Dermis microvascular lymphatic vessel endothelial cell (primary cell): ENCODE results near the gene OR2T27. TPM values are rescaled to one million over a fixed set of nuclear protein-coding genes. Genes with fewer than 3 reads are reported as not detected.
"Not testable (repeated sequence)": the region's sequence is repeated elsewhere in the genome, so short reads cannot be mapped to it uniquely, and the experiment has no call there.

Experiments
- DNase-seq, 2 donors: peaks; one replicate each; pipeline versions ENCODE4 v3.0.0 to v3.0.0-alpha.2; 2010; ENCODE audit warnings: low read depth in 2 of 2
- total RNA-seq: library from RNA; depleted of rRNA; stranded (reverse); fragments of >200 nt; gene quantifications from 2 replicates; pipeline ENCODE4 v1.2.1, GENCODE V29; 2014

The OR2T27 gene
- total RNA-seq, 1 donor from 2014 or later: not detected

DNA sequence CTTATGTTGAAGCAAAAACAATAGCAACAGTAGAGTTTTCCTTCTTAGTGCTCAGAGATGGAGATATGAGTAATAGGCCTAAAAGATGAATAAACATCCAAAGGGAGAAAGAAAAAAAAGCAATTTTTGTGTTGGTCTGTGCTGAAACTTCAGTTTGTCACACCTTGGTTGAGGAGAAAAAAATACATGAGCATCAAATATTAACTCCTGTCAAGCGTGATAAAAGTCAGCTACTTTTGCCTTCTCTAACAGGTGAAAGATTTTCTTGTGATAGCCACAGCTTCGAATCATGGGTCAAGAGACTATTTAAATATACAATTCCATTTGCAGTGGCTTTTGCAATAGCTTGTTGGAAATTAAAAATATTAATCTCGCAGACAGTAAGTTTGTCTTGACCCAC lies 14.4 kb downstream of the OR2T27 start:
- DNase-seq: not testable (repeated sequence)

DNA sequence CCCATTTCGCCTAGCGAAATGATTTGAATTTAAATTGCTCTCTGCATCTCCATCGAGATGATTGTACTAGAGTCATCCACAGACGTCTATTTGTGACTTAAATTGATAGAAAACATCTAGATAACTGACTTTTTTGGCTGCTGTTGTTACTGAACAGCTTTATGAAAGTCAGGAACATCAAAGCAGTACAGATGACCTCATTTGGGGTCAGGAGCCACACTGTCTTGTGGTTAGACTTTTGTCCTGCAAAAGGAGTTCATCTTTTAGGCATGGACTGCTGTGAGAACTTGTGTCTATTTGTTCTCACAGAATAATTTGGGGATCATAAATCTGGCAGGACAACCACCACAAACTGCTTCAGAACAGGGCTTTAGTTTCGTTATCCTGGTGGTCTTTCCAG lies 15.7 kb downstream of the OR2T27 start:
- not testable (repeated sequence) for DNase-seq

DNA sequence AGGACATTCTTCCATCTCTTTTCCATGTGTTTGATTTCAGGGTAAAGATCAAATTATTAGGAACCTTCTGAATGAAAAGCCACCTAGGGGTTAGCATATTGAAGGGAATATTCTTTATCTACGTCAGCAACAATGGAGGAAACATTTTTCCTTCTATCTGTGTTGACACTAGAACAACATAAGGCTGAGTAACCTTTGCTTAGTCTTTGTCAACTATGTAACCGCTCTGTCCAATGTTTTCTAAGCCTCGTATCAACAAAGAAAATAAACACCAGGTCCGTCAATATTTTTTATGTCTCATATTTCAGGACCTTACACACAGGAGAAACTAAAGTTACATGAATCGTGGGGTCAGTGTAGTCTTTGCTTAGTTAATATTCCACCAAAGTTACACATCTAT lies 18.7 kb downstream of the OR2T27 start:
- not testable (repeated sequence) for DNase-seq

DNA sequence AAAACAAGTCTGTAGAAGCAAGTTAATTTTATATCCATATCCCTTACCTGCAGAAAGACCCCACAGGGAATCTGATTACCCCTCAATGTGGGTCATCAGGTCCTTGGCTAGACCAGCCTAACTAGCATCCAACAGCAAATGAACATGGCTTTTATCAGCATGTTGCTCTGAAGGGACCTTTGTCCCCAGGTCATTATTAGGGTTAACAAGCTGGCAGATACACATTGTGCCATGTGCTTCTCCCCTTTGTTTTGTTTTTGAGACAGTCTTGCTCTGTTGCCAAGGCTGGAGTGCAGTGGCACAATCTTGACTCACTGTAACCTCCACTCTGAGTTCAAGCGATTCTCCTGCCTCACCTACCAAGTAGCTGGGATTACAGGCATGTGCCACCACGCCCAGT lies 20.3 kb downstream of the OR2T27 start, which contains the start of gene OR2T11:
TSS of gene OR2T11 (minus strand) at position 101 of the 400 bp plus-strand sequence. CDS start 7,963 bp downstream, outside the sequence.
- DNase-seq: not testable (repeated sequence)

DNA sequence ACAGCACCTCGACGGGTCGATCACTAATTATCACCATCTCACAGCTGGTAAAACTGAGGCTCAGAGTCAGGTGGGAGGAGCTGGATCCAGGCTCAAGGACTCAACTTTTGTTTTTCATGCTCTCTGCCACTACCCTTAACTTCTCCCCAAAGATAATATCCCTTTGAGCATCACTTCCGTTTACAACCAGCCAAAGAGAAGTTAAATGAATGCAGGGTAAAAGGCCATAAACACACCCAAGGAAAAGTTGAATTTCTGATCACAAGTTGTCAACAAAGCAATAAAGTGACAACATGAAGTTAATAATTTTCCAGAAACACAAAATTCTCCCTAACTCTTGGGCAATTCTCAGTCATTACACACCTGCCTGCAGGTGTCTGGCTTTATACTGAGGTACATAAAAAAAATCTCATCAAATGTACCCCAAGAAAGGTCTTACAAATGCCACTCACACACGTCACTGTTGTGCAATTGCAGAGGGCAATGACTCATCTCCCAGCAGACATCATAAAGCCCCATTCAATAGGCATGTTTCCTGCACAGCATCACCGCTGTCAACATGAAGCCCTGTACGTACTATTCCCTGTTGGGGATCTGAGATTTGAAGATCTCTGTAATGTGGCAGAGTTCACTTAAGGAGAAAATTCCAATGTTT lies 23.8 kb downstream of the OR2T27 start:
- no peak for DNase-seq

DNA sequence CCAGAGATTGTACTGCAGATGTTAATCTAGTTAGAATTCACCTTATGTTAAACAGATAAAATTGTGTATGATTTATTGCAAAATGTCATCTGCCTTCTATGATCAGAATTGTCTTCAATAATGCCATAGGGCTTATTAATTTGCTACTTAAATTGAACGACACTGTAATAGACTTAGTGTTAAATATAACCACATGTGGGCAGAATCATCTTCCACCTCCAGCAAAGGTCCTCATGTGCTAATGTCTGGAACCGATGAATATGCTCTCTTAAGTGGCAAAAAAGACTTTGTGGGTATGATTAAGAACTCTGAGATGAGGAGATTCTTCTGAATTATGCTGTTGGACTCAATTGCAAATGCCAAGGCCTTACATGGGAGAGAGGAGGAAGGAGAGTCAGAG lies 24.8 kb downstream of the OR2T27 start:
- no peak for DNase-seq

DNA sequence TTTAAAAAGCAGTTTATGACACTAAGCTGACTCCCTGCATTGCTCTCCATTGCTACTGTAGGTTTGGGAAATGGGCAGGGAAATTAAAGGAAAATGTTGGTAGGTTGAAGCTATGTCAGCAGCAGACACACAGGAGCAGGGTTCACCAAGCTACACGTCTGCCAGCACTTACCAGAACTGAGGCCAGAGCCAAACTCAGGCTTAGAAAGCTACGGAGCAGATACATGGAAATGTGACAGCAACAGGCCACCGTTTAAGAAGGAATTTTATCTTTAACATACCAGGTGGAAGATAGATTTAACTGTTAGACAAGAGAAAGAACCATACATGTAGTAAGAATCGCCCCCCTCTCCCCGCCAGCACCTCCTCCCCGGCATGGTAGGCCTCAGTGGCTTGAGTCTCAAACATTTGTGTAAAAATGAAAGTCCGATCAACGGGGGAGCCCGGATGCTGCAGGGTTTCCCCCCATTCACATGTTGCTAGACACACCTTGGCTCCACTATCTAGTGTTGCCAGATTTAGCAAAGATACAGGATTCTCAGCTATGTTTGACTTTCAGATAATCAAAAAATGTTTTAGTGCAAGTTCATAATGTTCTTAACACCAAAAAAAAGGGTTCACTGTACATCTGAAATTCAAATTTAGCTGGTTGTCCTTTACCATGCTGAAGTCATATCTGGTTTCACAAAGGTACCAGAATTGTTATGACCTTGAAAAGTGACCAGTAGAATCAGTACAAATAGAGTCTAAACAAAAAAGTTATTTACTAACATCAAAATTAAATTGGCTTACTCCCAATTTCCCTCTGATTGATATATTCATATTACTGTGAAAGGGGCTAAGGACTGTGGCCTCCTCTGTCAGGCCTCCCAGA lies 27.1 kb downstream of the OR2T27 start:
- DNase-seq: no peak

DNA sequence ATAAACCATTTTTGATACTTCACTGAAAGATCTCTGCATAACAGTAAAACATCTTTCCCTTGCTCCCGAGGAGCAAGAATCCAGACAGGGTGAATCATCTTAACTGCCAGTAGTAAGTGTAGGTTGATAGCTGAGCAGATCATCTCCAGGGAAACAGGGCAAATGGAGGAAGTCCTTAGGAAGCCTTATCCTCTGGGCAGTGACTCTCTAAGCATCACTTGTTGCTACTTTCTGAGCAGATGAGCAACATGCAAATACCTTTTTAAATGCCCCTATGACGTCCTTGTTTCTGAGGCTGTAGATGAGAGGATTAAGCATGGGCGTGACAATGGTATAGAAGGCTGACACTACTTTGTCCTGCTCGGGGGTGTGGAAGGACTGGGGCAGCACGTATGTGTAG lies 29.4 kb downstream of the OR2T27 start:
- DNase-seq: no peak

DNA sequence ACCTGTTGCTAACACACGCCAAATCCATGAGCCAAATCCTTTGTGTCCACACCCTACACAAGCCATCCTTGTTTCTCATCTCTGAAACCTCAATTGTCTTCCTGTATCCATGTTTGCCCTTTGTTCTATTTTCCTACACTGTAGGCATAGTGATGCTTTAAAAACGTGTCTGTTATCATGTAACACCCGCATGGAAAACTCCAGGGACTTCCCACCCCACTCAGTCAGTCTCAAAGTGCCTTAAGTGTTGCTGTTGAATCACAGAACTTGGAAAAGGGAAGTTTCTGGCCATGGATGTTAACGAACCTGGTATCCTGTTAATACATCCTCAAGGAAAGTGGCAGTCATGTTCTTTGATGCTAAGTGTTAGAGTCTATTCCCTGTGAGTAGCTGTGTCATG lies 30.2 kb downstream of the OR2T27 start:
- no peak for DNase-seq

DNA sequence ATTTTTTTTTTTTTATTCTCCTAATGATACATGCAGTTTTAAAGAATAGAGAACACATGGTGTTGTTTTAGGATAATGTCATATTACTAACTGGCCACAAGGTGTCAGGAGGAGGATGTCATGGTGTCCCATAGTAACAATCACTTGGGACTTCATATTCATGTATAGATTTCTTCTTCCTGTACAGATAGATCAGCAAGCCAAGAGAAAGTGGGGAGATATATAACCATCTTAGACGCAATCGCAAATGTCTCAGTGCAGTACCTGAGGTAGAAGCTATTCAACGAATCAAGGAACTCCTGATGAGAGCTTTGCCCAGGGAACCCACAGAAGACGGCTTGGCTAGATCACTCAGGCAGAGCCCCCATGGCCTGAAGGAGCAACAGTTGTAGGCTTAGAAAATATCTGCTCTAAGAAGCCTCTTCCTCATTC lies 32.7 kb downstream of the OR2T27 start:
- DNase-seq: peak; percentile 10 to 27

DNA sequence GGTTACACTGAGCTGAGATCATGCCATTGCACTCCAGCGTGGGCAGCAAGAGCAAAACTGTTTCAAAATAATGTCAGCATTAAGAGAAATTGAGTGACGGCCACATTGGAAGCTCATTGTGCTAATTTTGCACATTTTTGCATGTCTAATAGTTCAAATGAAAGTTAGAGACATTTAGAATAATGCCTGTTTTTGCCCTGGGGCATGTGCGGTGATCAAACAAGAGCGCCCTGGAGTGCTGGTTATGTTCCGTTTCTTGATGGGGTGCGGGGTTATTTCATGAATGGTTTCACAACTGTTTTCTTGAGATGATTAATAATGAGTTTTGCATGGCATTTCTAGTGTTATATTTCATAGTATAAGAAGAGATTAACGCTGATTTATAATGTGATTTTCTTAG lies 33.6 kb downstream of the OR2T27 start:
- DNase-seq: no peak

DNA sequence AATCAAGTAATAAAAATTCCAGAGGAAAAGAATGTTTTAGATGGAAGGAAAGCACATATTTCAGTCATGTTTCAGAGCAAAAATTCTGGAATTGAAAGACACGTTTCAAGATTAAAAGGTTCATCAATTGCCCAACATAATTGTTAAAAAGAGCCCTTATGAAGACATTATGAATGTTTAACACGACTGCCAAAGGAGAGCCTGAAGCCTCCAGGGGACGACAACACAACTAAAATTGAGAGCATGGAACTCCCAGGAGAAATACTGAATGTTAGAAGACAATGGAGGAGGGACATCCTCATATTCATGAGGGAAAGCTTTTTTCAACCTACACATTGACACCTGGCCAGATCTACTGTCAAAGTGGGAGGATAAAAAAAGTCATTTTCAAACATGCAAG lies 36.5 kb downstream of the OR2T27 start:
- peak; percentile 6 to 25 for DNase-seq

DNA sequence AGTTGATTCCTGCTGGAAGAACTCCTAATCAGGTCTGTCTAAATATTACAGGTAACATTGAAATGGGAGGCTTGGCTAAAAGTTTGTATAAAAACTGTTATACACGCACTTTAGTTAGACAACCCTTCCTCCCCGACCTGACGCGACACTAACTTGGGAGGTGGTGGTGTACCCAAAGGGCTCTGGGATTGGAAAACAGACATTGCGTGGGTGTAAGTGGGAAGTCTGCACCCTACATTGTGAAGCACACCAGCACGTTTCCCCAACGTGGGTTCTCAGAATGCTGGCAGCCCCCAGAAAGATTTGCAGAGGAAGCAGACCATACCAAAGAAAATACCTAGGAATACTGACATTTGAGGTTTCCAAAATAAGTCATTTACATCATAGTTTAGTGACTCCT lies 37.2 kb downstream of the OR2T27 start:
- DNase-seq: no peak

DNA sequence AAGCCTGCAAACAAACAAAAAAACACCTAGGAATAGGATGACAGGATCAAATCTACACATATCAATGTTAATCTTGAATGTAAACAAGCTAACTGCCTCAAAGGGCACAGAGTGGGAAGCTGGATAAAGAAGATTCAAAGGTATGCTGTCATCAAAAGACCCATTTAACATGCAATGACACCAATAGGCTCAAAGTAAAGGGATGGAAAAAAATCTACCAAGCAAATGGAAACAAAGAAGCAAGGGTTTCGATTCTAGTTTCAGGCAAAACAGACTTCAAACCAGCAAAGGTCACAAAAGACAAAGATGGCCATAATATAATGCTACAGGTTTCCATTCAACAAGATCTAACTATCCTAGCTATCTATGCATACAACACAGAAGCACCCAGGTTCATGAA lies 41.6 kb downstream of the OR2T27 start:
- DNase-seq: no peak

DNA sequence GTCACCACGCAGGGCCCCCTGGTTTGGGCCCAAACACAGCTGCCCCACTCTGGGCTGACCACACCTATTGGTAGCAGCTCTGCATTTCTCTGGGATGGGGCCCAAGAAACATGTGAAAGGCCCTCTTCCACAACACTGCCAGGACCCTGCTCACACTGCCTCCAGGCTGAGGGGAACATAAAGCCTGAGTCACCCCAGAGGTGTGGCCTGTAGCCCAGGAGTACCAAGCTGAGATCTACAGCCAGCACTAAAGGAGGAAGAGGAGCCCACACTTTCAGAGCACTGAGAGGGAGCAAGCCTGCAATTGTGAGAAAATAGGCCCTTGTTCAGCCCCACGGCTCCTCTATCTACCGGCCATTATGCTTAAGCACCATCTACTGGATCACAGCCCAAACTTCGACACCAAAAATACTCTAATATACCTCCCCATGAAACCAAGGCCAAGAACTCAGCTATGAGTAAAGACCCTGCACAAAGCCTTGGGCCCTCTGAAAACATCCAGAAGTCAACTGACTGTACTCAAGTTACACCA lies 43.4 kb downstream of the OR2T27 start:
- no peak for DNase-seq

DNA sequence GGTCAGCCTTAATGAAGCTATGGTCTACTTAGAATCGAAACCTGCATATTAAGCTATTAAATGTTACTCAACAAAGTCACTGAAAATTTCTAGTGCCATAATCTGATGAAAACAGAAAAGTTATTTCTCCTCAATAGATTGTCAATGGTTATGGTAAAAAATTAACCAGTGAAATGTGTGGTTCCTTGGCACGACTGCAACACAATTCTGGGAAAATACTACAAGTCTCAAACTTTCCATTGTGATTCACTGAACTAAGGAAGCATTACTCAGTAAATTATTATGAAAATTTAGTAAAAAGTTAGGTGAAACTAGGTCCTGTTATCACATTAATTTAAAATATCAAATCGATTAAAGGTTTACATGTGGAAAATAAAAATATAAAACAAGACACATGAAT lies 45.0 kb downstream of the OR2T27 start:
- DNase-seq: no peak

Other genes starting within 250 kb of the OR2T27 start
- gene OR2T2, start 209.9 kb downstream of the OR2T27 start, total RNA-seq: not detected in 2 replicates
- gene OR2T3, start 182.2 kb downstream of the OR2T27 start, total RNA-seq: not detected in 2 replicates
- not detected in 2 replicates for gene OR2T5, start 166.9 kb downstream of the OR2T27 start, total RNA-seq
- not detected in 2 replicates for gene OR2G6, start 147.5 kb downstream of the OR2T27 start, total RNA-seq
- gene OR2T29, start 92.8 kb downstream of the OR2T27 start, total RNA-seq: not detected in 2 replicates
- not detected in 2 replicates for gene OR2T34, start 80.8 kb downstream of the OR2T27 start, total RNA-seq
- gene OR2T10, start 57.8 kb downstream of the OR2T27 start, total RNA-seq: not detected in 2 replicates
- not detected in 2 replicates for gene OR2T11, start 20.4 kb downstream of the OR2T27 start, total RNA-seq
- not detected in 2 replicates for gene OR2T35, start 10.2 kb downstream of the OR2T27 start, total RNA-seq
- gene OR14I1, start 47.2 kb upstream of the OR2T27 start, total RNA-seq: not detected in 2 replicates
- gene LYPD8, start 100.2 kb upstream of the OR2T27 start, total RNA-seq: not detected in 2 replicates
- gene SH3BP5L, start 170.4 kb upstream of the OR2T27 start, total RNA-seq: 17.6 and 24.8 TPM in 2 replicates
- gene ZNF672, start 182.7 kb upstream of the OR2T27 start, total RNA-seq: 15.9 and 22.9 TPM in 2 replicates
- 5.0 and 6.6 TPM in 2 replicates for gene ZNF692, start 203.6 kb upstream of the OR2T27 start, total RNA-seq